Transverse colon (tissue), 4 donors: ENCODE data around the gene ADGRB2.

Source experiments
- CTCF ChIP-seq, 5 experiments: fragments of 200-600 bp in 3 of 5; fragments of 450-650 bp in 2 of 5; sonication (generic) in 3 of 5; IDR thresholded peaks; 1 replicate in 2 of 5; 2 replicates in 3 of 5; pipeline ENCODE4 v1.5.1; 2016 to 2017; ENCODE audit warnings: antibody characterized with exemption in 5 of 5, inconsistent platforms in 3 of 5, mild to moderate bottlenecking in 2 of 5, moderate library complexity in 1 of 5
- EP300 ChIP-seq: sonication (generic); formaldehyde crosslinking; IDR thresholded peaks from one replicate; pipeline ENCODE4 v1.6.1; 2017; ENCODE audit warnings: antibody characterized with exemption, low read depth
- POLR2A ChIP-seq: fragments of 450-650 bp; IDR thresholded peaks from one replicate; pipeline ENCODE4 v1.6.1; 2016; ENCODE audit warnings: antibody characterized with exemption, mild to moderate bottlenecking, moderate library complexity
- POLR2AphosphoS5 ChIP-seq, 3 donors: sonication (generic); formaldehyde crosslinking; IDR thresholded peaks; one replicate each; pipeline ENCODE4 v1.6.1; 2016; ENCODE audit warnings: antibody characterized with exemption in 3 of 3

GRCh38 chr1:31804098-31804497 is 40.0 kb upstream of the ADGRB2 start:
- TF ChIP-seq CTCF (IDR thresholded peaks at IDR 0.05) (no peak), EP300 (no peak), POLR2AphosphoS5 (IDR thresholded peaks at IDR 0.05) (no peak), POLR2A (no peak)
